ENCODE results near the gene HK1.

- no peak for TF ChIP-seq CEBPB (IDR thresholded peaks at IDR 0.05; ENCODE audit: low read depth, low read length)
- TF ChIP-seq MAZ (IDR thresholded peaks at IDR 0.05; ENCODE audit: borderline replicate concordance, low read depth, low read length) = no peak
- TF ChIP-seq, protein P1, sequence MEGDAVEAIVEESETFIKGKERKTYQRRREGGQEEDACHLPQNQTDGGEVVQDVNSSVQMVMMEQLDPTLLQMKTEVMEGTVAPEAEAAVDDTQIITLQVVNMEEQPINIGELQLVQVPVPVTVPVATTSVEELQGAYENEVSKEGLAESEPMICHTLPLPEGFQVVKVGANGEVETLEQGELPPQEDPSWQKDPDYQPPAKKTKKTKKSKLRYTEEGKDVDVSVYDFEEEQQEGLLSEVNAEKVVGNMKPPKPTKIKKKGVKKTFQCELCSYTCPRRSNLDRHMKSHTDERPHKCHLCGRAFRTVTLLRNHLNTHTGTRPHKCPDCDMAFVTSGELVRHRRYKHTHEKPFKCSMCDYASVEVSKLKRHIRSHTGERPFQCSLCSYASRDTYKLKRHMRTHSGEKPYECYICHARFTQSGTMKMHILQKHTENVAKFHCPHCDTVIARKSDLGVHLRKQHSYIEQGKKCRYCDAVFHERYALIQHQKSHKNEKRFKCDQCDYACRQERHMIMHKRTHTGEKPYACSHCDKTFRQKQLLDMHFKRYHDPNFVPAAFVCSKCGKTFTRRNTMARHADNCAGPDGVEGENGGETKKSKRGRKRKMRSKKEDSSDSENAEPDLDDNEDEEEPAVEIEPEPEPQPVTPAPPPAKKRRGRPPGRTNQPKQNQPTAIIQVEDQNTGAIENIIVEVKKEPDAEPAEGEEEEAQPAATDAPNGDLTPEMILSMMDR (conservative IDR thresholded peaks at IDR 0.05; ENCODE audit: low read depth, low read length) = no peak
- no peak for TF ChIP-seq RAD21 (IDR thresholded peaks at IDR 0.05; ENCODE audit: low read length)
- TF ChIP-seq, protein P2, sequence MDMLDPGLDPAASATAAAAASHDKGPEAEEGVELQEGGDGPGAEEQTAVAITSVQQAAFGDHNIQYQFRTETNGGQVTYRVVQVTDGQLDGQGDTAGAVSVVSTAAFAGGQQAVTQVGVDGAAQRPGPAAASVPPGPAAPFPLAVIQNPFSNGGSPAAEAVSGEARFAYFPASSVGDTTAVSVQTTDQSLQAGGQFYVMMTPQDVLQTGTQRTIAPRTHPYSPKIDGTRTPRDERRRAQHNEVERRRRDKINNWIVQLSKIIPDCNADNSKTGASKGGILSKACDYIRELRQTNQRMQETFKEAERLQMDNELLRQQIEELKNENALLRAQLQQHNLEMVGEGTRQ (IDR thresholded peaks at IDR 0.05; ENCODE audit: low read depth, low read length) = no peak
- no peak for TF ChIP-seq ELK1 (IDR thresholded peaks at IDR 0.05; ENCODE audit: borderline replicate concordance, low read depth, low read length)
Observed at GRCh38 chr10:69272624-69273023, 5.7 kb upstream of the HK1 start.
